Measurements from ENCODE around the gene UBL3.
A peak's percentile ranks its signal among the peaks of the same experiment; 100 is the strongest.

The UBL3 gene

GRCh38 chr13:29748097-29748496 lies 102.3 kb downstream of the UBL3 start:
- TF ChIP-seq, protein P1, sequence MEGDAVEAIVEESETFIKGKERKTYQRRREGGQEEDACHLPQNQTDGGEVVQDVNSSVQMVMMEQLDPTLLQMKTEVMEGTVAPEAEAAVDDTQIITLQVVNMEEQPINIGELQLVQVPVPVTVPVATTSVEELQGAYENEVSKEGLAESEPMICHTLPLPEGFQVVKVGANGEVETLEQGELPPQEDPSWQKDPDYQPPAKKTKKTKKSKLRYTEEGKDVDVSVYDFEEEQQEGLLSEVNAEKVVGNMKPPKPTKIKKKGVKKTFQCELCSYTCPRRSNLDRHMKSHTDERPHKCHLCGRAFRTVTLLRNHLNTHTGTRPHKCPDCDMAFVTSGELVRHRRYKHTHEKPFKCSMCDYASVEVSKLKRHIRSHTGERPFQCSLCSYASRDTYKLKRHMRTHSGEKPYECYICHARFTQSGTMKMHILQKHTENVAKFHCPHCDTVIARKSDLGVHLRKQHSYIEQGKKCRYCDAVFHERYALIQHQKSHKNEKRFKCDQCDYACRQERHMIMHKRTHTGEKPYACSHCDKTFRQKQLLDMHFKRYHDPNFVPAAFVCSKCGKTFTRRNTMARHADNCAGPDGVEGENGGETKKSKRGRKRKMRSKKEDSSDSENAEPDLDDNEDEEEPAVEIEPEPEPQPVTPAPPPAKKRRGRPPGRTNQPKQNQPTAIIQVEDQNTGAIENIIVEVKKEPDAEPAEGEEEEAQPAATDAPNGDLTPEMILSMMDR (IDR thresholded peaks at IDR 0.05), result no peak
- Histone ChIP-seq H3K79me2 (no peaks in the 10 kb centered on the region), H3K9ac (no peak overlapping the region), H3K4me2 (ENCODE audit: low read length) (no peak overlapping the region), H3K4me1 (no peaks in the 10 kb centered on the region), H3K36me3 (ENCODE audit: control insufficient read depth, insufficient read depth, low read length) (no peaks in the 10 kb centered on the region), H3K27me3 (ENCODE audit: control insufficient read depth, insufficient read depth, low read length) (no peaks in the 10 kb centered on the region), H3K4me3 (ENCODE audit: low read depth, low read length) (no peak overlapping the region), H3K9me3 (ENCODE audit: control insufficient read depth, low read length) (no peaks in the 10 kb centered on the region), H3K27ac (no peak overlapping the region), H2AFZ (no peak overlapping the region)

DNA sequence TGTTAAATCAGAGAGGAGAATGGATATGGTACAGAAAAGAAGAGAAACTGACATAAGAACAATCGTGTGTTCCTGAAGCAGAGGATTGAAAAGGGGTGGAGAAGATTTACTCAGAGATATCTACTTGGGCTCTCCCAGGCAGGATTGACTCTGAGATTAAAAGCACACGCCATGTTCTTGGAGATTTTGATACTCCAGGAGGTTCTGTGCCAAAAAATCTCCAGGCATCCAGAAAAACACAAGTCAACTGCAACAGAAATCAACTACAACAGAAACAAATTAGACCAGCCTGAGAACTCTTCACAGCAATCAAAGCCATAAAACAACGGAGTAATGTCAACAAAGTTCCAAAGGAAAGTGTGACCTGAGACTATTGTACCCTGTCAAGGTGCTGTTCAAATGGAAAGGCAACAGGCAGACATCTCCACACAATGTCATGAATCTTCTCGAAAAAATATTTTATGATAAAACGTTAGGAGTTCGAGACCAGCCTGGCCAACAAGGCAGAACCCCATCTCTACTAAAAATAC lies 104.2 kb downstream of the UBL3 start:
- no peaks in the 10 kb centered on the region for H3K36me3 ChIP-seq (ENCODE audit: control insufficient read depth, insufficient read depth, low read length)
- H3K4me1 ChIP-seq, result no peaks in the 10 kb centered on the region
- H3K4me2 ChIP-seq (ENCODE audit: low read length), result no peak overlapping the region
- H2AFZ ChIP-seq, result no peak overlapping the region
- H3K4me3 ChIP-seq (ENCODE audit: low read depth, low read length), result no peak overlapping the region
- H3K79me2 ChIP-seq, result no peaks in the 10 kb centered on the region
- no peak overlapping the region for H3K27ac ChIP-seq
- TF ChIP-seq, protein P1 (IDR thresholded peaks at IDR 0.05), result no peak
- H3K9me3 ChIP-seq (ENCODE audit: control insufficient read depth, low read length), result no peaks in the 10 kb centered on the region
- no peaks in the 10 kb centered on the region for H3K27me3 ChIP-seq (ENCODE audit: control insufficient read depth, insufficient read depth, low read length)
- H3K9ac ChIP-seq, result no peak overlapping the region

- Histone ChIP-seq H3K79me2 (no peaks in the 10 kb centered on the region), H3K27me3 (ENCODE audit: control insufficient read depth, insufficient read depth, low read length) (no peaks in the 10 kb centered on the region), H2AFZ (no peak overlapping the region), H3K9me3 (ENCODE audit: control insufficient read depth, low read length) (no peaks in the 10 kb centered on the region), H3K4me1 (no peaks in the 10 kb centered on the region), H3K36me3 (ENCODE audit: control insufficient read depth, insufficient read depth, low read length) (no peaks in the 10 kb centered on the region), H3K9ac (no peak overlapping the region), H3K4me2 (ENCODE audit: low read length) (no peak overlapping the region), H3K27ac (no peak overlapping the region), H3K4me3 (ENCODE audit: low read depth, low read length) (no peak overlapping the region)
- TF ChIP-seq, protein P1 (IDR thresholded peaks at IDR 0.05), result no peak
Observed at GRCh38 chr13:29745704-29746103, 104.7 kb downstream of the UBL3 start.

DNA sequence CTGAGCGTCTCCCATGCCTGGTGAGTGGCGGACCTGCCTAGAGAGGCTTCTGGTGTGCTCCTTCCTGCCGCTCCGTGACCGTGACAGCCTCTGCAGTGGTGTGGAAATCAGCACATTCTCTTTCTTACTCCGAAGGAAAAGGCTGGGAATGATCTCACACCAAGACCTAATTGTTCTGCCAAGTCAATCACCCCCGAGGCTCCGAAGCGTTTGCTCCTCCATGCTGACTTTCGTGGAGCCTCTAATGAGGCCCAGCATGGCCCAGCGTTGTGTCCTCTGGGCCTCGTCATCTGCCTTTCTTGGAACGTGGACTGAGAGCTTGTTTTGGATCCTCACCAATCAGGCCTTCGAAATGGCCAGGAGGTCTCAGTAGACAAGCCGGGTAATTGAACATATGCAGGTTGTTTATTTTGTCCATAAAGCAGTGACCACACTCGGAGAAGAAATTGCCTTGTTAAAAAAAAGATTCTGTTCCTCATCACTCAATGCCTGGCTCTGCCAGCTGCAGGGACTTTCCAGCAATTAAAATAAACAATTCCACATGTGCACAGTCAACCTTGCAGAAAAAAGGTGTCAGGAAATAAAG lies 107.1 kb downstream of the UBL3 start:
- H3K36me3 ChIP-seq (ENCODE audit: control insufficient read depth, insufficient read depth, low read length), result no peaks in the 10 kb centered on the region
- no peaks in the 10 kb centered on the region for H3K9me3 ChIP-seq (ENCODE audit: control insufficient read depth, low read length)
- no peak overlapping the region for H3K4me3 ChIP-seq (ENCODE audit: low read depth, low read length)
- no peak overlapping the region for H3K27ac ChIP-seq
- H3K4me2 ChIP-seq (ENCODE audit: low read length), result no peak overlapping the region
- H3K79me2 ChIP-seq, result no peaks in the 10 kb centered on the region
- peak overlapping the region; percentile 28 for H2AFZ ChIP-seq
- H3K4me1 ChIP-seq, result no peaks in the 10 kb centered on the region
- H3K27me3 ChIP-seq (ENCODE audit: control insufficient read depth, insufficient read depth, low read length), result no peaks in the 10 kb centered on the region
- H3K9ac ChIP-seq, result no peak overlapping the region
- TF ChIP-seq, protein P1 (IDR thresholded peaks at IDR 0.05), result no peak

DNA sequence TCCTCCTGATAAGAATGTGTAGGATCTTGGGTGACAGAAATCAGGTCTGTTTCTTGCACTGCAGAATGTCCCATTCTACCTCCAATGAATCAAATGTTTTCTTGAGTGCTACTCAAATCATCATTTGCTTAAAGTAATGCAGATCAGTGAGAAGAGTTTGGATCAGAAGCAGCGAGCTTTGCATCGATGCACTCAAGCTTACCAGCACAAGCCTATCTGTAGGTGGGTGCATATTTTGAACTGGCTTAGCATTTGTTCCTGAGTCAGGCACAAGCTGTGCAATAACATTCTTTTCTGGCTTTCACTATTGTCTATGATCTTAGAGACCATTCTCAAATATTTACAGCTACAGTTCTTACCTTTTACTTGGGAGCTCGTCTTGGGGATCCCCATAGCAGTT lies 109.5 kb downstream of the UBL3 start:
- no peaks in the 10 kb centered on the region for H3K79me2 ChIP-seq
- H3K4me3 ChIP-seq (ENCODE audit: low read depth, low read length), result no peak overlapping the region
- no peak overlapping the region for H2AFZ ChIP-seq
- H3K36me3 ChIP-seq (ENCODE audit: control insufficient read depth, insufficient read depth, low read length), result no peaks in the 10 kb centered on the region
- no peak overlapping the region for H3K27ac ChIP-seq
- H3K9me3 ChIP-seq (ENCODE audit: control insufficient read depth, low read length), result no peaks in the 10 kb centered on the region
- no peaks in the 10 kb centered on the region for H3K4me1 ChIP-seq
- no peaks in the 10 kb centered on the region for H3K27me3 ChIP-seq (ENCODE audit: control insufficient read depth, insufficient read depth, low read length)
- H3K9ac ChIP-seq, result no peak overlapping the region
- no peak overlapping the region for H3K4me2 ChIP-seq (ENCODE audit: low read length)
- TF ChIP-seq, protein P1 (IDR thresholded peaks at IDR 0.05), result no peak
